WTC11 (cell line): ENCODE data around the gene COL6A5. TPM values are rescaled to one million over a fixed set of nuclear protein-coding genes. Genes with fewer than 3 reads are reported as not detected.

ENCODE experiments used
- ATAC-seq: fragments of 200-7000 bp; cut with Tn5 transposase; 2 replicates; pipeline ENCODE4 v1.10.0; 2021; ENCODE audit warnings: mild to moderate bottlenecking, moderate library complexity
- CTCF ChIA-PET: fragments of 300-600 bp; sonication (Branson Sonifier 250); formaldehyde crosslinking; loops from one replicate; lab custom pipeline; 2021; ENCODE audit warnings: antibody characterized with exemption; lab: Charles Lee
- POLR2A ChIA-PET: fragments of 350-600 bp; sonication (Branson Sonifier 250); formaldehyde crosslinking; loops from one replicate; lab custom pipeline; 2021; ENCODE audit warnings: antibody characterized with exemption; lab: Charles Lee
- DNase-seq: peaks from one replicate; pipeline ENCODE4 v3.0.0; 2021; ENCODE audit warnings: low spot score
- H3K27ac Mint-ChIP-seq: 2 replicates; pipeline ENCODE4 v1.8.0; 2021; ENCODE audit warnings: mixed read lengths
- H3K27me3 Mint-ChIP-seq: 2 replicates; pipeline ENCODE4 v1.8.0; 2021; ENCODE audit warnings: low read depth, mild to moderate bottlenecking, moderate library complexity, mixed read lengths
- H3K36me3 Mint-ChIP-seq: 2 replicates; pipeline ENCODE4 v1.8.0; 2021; ENCODE audit warnings: mixed read lengths
- H3K4me1 Mint-ChIP-seq: 2 replicates; pipeline ENCODE4 v1.8.0; 2022; ENCODE audit warnings: mixed read lengths
- H3K4me3 Mint-ChIP-seq: 2 replicates; pipeline ENCODE4 v1.8.0; 2021; ENCODE audit warnings: mild to moderate bottlenecking, moderate library complexity, mixed read lengths
- H3K9me3 Mint-ChIP-seq: 2 replicates; pipeline ENCODE4 v1.8.0; 2021; ENCODE audit warnings: mixed read lengths
- ARID4B ChIP-seq: sonication (generic); formaldehyde crosslinking; IDR thresholded peaks from 2 replicates; pipeline ENCODE4 v1.8.0; 2023; ENCODE audit warnings: missing genetic modification reagents, mild to moderate bottlenecking, borderline replicate concordance
- ATF3 ChIP-seq: sonication (generic); formaldehyde crosslinking; conservative IDR thresholded peaks from 2 replicates; pipeline ENCODE4 v1.8.1; 2022; ENCODE audit warnings: mild to moderate bottlenecking, missing genetic modification reagents
- CTCF ChIP-seq: fragments of 200-600 bp; IDR thresholded peaks from 2 replicates; pipeline ENCODE4 v1.8.0; 2022; ENCODE audit warnings: antibody characterized with exemption
- E2F5 ChIP-seq: sonication (generic); formaldehyde crosslinking; IDR thresholded peaks from 2 replicates; pipeline ENCODE4 v1.8.1; 2022; ENCODE audit warnings: mild to moderate bottlenecking, moderate library complexity, missing genetic modification reagents
- ELF4 ChIP-seq: sonication (generic); formaldehyde crosslinking; IDR thresholded peaks from 2 replicates; pipeline ENCODE4 v1.8.1; 2022; ENCODE audit warnings: low read depth, mild to moderate bottlenecking, moderate library complexity, missing genetic modification reagents
- ETV6 ChIP-seq: sonication (generic); formaldehyde crosslinking; IDR thresholded peaks from 2 replicates; pipeline ENCODE4 v1.8.1; 2022; ENCODE audit warnings: mild to moderate bottlenecking, missing genetic modification reagents
- FOXP4 ChIP-seq: sonication (generic); formaldehyde crosslinking; IDR thresholded peaks from 2 replicates; pipeline ENCODE4 v1.8.0; 2022; ENCODE audit warnings: mild to moderate bottlenecking, missing genetic modification reagents
- GABPB1 ChIP-seq: sonication (generic); formaldehyde crosslinking; IDR thresholded peaks from 2 replicates; pipeline ENCODE4 v1.8.1; 2023; ENCODE audit warnings: mild to moderate bottlenecking, missing genetic modification reagents
- IRF2 ChIP-seq: sonication (generic); formaldehyde crosslinking; IDR thresholded peaks from 2 replicates; pipeline ENCODE4 v1.8.0; 2022; ENCODE audit warnings: low read depth, missing genetic modification reagents, borderline replicate concordance
- JUN ChIP-seq: sonication (generic); formaldehyde crosslinking; IDR thresholded peaks from 2 replicates; pipeline ENCODE4 v1.8.0; 2023; ENCODE audit warnings: mild to moderate bottlenecking, missing genetic modification reagents
- KAT7 ChIP-seq: sonication (generic); formaldehyde crosslinking; IDR thresholded peaks from 2 replicates; pipeline ENCODE4 v1.8.1; 2023; ENCODE audit warnings: missing genetic modification reagents, mild to moderate bottlenecking, borderline replicate concordance
- NFE2L1 ChIP-seq: sonication (generic); formaldehyde crosslinking; IDR thresholded peaks from 2 replicates; pipeline ENCODE4 v1.8.1; 2023; ENCODE audit warnings: missing genetic modification reagents
- NFYB ChIP-seq: sonication (generic); formaldehyde crosslinking; conservative IDR thresholded peaks from 2 replicates; pipeline ENCODE4 v1.8.0; 2022; ENCODE audit warnings: low read depth, missing genetic modification reagents
- NR1H2 ChIP-seq: sonication (generic); formaldehyde crosslinking; IDR thresholded peaks from 2 replicates; pipeline ENCODE4 v1.9.0; 2021; ENCODE audit warnings: mild to moderate bottlenecking, moderate library complexity, missing genetic modification reagents
- OVOL2 ChIP-seq: fragments of 250-450 bp; sonication (Bioruptor Pico); IDR thresholded peaks from 2 replicates; pipeline ENCODE4 v1.9.0; 2021; ENCODE audit warnings: mild to moderate bottlenecking, borderline replicate concordance
- SMAD3 ChIP-seq: sonication (generic); formaldehyde crosslinking; IDR thresholded peaks from 2 replicates; pipeline ENCODE4 v1.8.0; 2022; ENCODE audit warnings: missing genetic modification reagents, mild to moderate bottlenecking, borderline replicate concordance
- SOX15 ChIP-seq: fragments of 250-450 bp; sonication (Bioruptor Pico); IDR thresholded peaks from 2 replicates; pipeline ENCODE4 v1.9.0; 2021; ENCODE audit warnings: mild to moderate bottlenecking
- TEAD1 ChIP-seq: sonication (generic); formaldehyde crosslinking; IDR thresholded peaks from 2 replicates; pipeline ENCODE4 v1.8.0; 2022; ENCODE audit warnings: mild to moderate bottlenecking, missing genetic modification reagents
- USF2 ChIP-seq: sonication (generic); formaldehyde crosslinking; IDR thresholded peaks from 2 replicates; pipeline ENCODE4 v1.8.1; 2023; ENCODE audit warnings: mild to moderate bottlenecking, missing genetic modification reagents, moderate library complexity
- ZBTB21 ChIP-seq: sonication (generic); formaldehyde crosslinking; IDR thresholded peaks from 2 replicates; pipeline ENCODE4 v1.8.1; 2023; ENCODE audit warnings: mild to moderate bottlenecking, missing genetic modification reagents, borderline replicate concordance
- ZNF138 ChIP-seq: sonication (generic); formaldehyde crosslinking; conservative IDR thresholded peaks from 2 replicates; pipeline ENCODE4 v1.8.1; 2022; ENCODE audit warnings: mild to moderate bottlenecking, moderate library complexity, missing genetic modification reagents
- ZNF232 ChIP-seq: sonication (generic); formaldehyde crosslinking; IDR thresholded peaks from 2 replicates; pipeline ENCODE4 v1.8.0; 2022; ENCODE audit warnings: mild to moderate bottlenecking, missing genetic modification reagents
- ZNF396 ChIP-seq: fragments of 250-450 bp; sonication (Bioruptor Pico); IDR thresholded peaks from 2 replicates; pipeline ENCODE4 v1.8.0; 2021; ENCODE audit warnings: mild to moderate bottlenecking, moderate library complexity, borderline replicate concordance
- ZNF416 ChIP-seq: fragments of 250-450 bp; sonication (Bioruptor Pico); IDR thresholded peaks from 2 replicates; pipeline ENCODE4 v1.9.0; 2021; ENCODE audit warnings: mild to moderate bottlenecking, inconsistent platforms
- total RNA-seq: library from RNA; stranded (reverse); gene quantifications from 3 replicates; pipeline ENCODE4 v1.2.3, GENCODE V29; 2021

The COL6A5 gene
- total RNA-seq, 1 experiment from 2014 or later: not detected

- TF ChIP-seq ZNF138 (CRISPR knock-in tag) (no peak), CTCF (no peak), ZNF416 (CRISPR knock-in tag) (no peak)
Measured at GRCh38 chr3:130374908-130375307, 29.4 kb downstream of the COL6A5 start (continued).

- H3K36me3 Mint-ChIP-seq: no peaks in the 10 kb centered on the region
- DNase-seq (no peak), ATAC-seq (no peak)
- H3K27ac Mint-ChIP-seq: no peak overlapping the region
- no peak for TF ChIP-seq ZNF396
- no peak for TF ChIP-seq GABPB1
- H3K4me3 Mint-ChIP-seq: no peak overlapping the region
- ChIA-PET CTCF (no interaction called here), POLR2A (no interaction called here)
- H3K27me3 Mint-ChIP-seq: no peaks in the 10 kb centered on the region; the same call in 1 of the 2 replicates
- H3K9me3 Mint-ChIP-seq: peaks cover 12% of the 10 kb centered on the region
- no peaks in the 10 kb centered on the region for H3K4me1 Mint-ChIP-seq
Measured at GRCh38 chr3:130377960-130378676, 32.6 kb downstream of the COL6A5 start.

GRCh38 chr3:130378677-130379191, 33.3 kb downstream of the COL6A5 start:
- Mint-ChIP-seq H3K36me3 (no peaks in the 10 kb centered on the region), H3K4me1 (no peaks in the 10 kb centered on the region), H3K27me3 (no peaks in the 10 kb centered on the region; the same call in 1 of the 2 replicates), H3K4me3 (no peak overlapping the region), H3K9me3 (peaks cover 12% of the 10 kb centered on the region), H3K27ac (no peak overlapping the region)
- ChIA-PET POLR2A (no interaction called here), CTCF (no interaction called here)
- ATAC-seq (no peak), DNase-seq (no peak)
- TF ChIP-seq NFE2L1 (CRISPR knock-in tag): no peak
- no peak for TF ChIP-seq NFYB (CRISPR knock-in tag)
- no peak for TF ChIP-seq ELF4 (CRISPR knock-in tag)
- TF ChIP-seq ZBTB21 (CRISPR knock-in tag): no peak
- TF ChIP-seq TEAD1 (CRISPR knock-in tag): no peak
- TF ChIP-seq KAT7 (CRISPR knock-in tag): no peak
- TF ChIP-seq ETV6 (CRISPR knock-in tag): no peak
- no peak for TF ChIP-seq ATF3 (CRISPR knock-in tag)
- no peak for TF ChIP-seq ZNF232
- no peak for TF ChIP-seq NR1H2 (CRISPR knock-in tag)
- no peak for TF ChIP-seq JUN (CRISPR knock-in tag)
- no peak for TF ChIP-seq SMAD3
- TF ChIP-seq FOXP4 (CRISPR knock-in tag): no peak
- no peak for TF ChIP-seq ARID4B (CRISPR knock-in tag)
- no peak for TF ChIP-seq USF2 (CRISPR knock-in tag)
- TF ChIP-seq SOX15 (CRISPR knock-in tag): no peak
- TF ChIP-seq E2F5 (CRISPR knock-in tag): no peak
- TF ChIP-seq OVOL2 (CRISPR knock-in tag): no peak
- no peak for TF ChIP-seq IRF2
